H7 (cell line): ENCODE results near the gene BRD3OS. TPM values are rescaled to one million over a fixed set of nuclear protein-coding genes. Genes with fewer than 3 reads are reported as not detected.
A peak's percentile ranks its signal among the peaks of the same experiment; 100 is the strongest.
"Not testable (repeated sequence)": the region's sequence is repeated elsewhere in the genome, so short reads cannot be mapped to it uniquely, and the experiment has no call there.

Experiments
- DNase-seq: peaks from one replicate; pipeline ENCODE4 v3.0.0; 2012
- H3K27me3 ChIP-seq: 2 replicates; pipeline ENCODE4 v1.6.0; 2011; ENCODE audit warnings: mild to moderate bottlenecking, low read length; ENCODE audit not compliant: control insufficient read depth, insufficient read depth
- H3K36me3 ChIP-seq: replicated peaks from 2 replicates; pipeline ENCODE4 v1.5.1; 2011; ENCODE audit warnings: low read length; ENCODE audit not compliant: control insufficient read depth, insufficient read depth
- H3K4me3 ChIP-seq: 2 replicates; pipeline ENCODE4 v1.5.1; 2011; ENCODE audit warnings: low read depth, mild to moderate bottlenecking, control low read depth, low read length, moderate library complexity; ENCODE audit not compliant: insufficient read depth
- total RNA-seq: library from RNA; depleted of rRNA; stranded (reverse); fragments of >200 nt; shearing (Covaris generic); gene quantifications from 2 replicates; pipeline ENCODE4 v1.2.3, GENCODE V29; 2014

Gene BRD3OS
- total RNA-seq, 1 experiment from 2014 or later, result 25.7 TPM

DNA sequence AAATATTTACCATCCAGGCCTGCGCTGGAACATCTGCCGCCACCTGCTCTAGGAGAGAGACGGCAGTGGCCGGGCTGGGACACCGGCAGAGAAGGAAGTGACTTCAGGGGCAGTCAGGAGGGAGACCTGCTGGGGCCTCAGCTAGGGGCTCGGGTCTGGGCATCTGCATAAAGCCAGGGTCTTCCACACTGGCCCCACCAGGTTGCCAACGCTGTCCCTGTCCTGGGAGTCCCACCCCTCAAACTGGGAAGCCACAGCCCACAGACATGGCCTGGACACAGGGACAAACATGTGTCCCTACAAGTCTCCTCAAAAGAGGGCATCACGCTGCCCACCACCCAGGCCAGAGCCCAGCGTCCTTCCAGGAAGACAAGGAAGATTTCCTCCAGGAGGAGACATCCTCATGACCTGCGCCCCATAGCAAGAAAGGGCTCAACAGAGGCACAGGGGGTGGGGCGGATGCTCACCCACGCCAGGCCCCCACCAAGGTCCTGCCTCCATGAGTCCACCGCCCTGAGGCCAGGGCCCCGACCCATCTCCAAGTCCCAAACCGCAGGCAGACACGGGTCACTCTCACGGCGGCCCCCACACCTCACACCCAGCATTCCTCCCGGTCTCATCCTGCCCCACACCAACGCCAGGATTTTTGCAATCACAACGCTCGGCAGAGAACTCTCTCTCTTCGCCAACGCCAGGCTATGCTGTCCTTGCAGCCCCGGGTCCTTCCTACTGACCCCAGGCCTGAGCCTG lies 42.1 kb upstream of the BRD3OS start:
- Histone ChIP-seq H3K27me3 (no peaks in the 10 kb centered on the region), H3K4me3 (no peak overlapping the region), H3K36me3 (no peaks in the 10 kb centered on the region)
- DNase-seq, result peak; percentile 63

DNA sequence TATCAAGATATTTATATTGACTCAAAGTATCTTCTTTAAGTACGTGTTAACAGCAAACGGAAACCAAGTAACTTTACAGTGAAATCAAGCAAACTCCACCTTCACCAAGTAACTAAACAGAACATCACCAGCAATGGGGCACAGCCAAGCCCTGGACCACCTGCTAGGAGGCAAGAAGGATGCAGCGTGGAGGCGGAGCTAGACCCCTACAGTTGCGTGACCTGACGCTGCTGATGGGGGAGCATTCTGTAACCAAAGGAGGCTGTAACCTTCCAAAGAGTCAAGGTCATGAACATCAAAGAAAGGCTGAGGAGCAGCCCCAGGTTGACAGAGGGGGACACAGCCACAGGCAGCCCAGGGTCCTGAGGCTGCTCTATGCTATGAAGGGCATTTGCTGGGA lies 39.2 kb upstream of the BRD3OS start:
- DNase-seq, result peak; percentile 70
- Histone ChIP-seq H3K27me3 (no peaks in the 10 kb centered on the region), H3K4me3 (no peak overlapping the region), H3K36me3 (no peaks in the 10 kb centered on the region)

DNA sequence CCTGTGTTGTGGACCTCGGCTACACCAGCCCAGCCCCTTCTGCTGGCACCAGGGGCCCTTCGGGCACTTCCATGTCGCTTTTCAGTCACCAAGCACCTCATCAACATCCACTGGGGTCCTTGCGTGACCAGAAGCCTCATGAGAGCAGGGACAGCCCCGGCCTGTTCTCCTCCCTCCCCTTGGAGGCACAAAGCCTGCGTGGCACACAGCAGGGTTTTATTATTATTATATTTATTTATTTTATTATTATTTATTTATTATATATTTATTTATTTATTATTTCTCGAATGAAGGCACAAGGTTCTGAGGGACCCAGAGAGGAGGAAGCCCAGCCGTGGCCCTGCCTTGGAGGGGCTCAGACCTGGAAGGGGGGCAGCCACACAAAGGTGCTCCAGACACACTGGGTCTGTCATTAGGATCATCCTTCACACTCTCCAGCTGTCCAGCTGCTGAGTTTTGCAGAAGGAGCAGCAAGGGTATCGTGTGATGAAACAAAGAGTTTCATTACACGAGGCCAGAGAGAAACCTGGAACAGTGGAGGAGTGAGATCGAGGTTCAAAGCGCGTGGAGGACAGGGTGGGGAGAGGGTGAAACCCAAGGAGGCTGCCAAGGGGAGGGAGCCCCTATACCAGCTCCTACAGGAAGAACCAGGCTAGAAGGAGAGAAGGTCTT lies 38.4 kb upstream of the BRD3OS start:
- Histone ChIP-seq H3K36me3 (no peaks in the 10 kb centered on the region), H3K4me3 (no peak overlapping the region), H3K27me3 (no peaks in the 10 kb centered on the region)
- DNase-seq, result no peak

GRCh38 chr9:133987446-133987788 lies 37.9 kb upstream of the BRD3OS start:
- Histone ChIP-seq H3K4me3 (no peak overlapping the region), H3K36me3 (no peaks in the 10 kb centered on the region), H3K27me3 (no peaks in the 10 kb centered on the region)
- DNase-seq, result no peak

- Histone ChIP-seq H3K4me3 (no peak overlapping the region), H3K27me3 (no peaks in the 10 kb centered on the region), H3K36me3 (no peaks in the 10 kb centered on the region)
- no peak for DNase-seq
These were observed 37.2 kb upstream of the BRD3OS start for GRCh38 chr9:133987946-133988665.

GRCh38 chr9:133988771-133989170 lies 36.5 kb upstream of the BRD3OS start:
- DNase-seq, H3K36me3 ChIP-seq, H3K27me3 ChIP-seq, H3K4me3 ChIP-seq: not testable (repeated sequence)

GRCh38 chr9:133989625-133990365 lies 35.5 kb upstream of the BRD3OS start:
- no peak for DNase-seq
- no peak overlapping the region for H3K4me3 ChIP-seq
- H3K27me3 ChIP-seq, result no peaks in the 10 kb centered on the region
- no peaks in the 10 kb centered on the region for H3K36me3 ChIP-seq

- H3K27me3 ChIP-seq, result no peaks in the 10 kb centered on the region
- DNase-seq, result peak; percentile 77
- peak overlapping the region; percentile 90 for H3K4me3 ChIP-seq
- no peaks in the 10 kb centered on the region for H3K36me3 ChIP-seq
These were observed 34.7 kb upstream of the BRD3OS start for GRCh38 chr9:133990366-133991213.

DNA sequence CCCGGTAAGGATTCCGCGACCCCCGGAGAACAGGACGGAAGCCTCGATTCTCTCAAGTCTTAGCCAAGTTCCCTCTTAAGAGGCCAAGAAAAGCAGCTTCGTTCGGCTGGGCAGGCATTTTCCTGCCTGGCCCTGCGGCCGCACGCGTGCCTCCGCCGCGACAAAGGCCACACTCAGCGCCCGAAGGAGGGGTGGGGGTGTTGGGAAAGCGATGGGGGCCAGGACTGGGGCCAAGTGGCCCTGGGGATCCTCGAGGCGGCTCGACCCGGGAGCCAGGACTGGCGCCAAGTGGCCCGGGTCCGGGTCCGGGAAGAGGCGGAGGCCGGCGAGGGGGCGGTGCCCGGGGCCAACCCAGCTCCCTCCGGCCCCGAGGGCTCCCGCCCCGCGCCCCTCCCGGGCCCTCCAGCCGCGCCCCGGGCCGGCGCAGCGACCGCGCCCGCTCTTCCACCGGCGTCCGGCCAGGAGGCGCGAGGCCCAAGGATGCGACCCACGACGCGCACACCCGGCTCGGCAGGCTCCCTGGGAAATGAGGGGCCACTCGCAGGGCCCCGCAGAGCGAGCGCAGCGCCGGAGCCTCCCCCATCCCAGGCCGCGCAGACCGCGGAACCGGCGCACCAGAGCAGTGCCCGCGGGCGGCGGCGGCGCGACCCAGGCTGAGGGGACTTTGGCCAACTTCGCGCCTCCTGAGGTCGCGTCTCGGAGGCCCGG lies 33.9 kb upstream of the BRD3OS start:
- Histone ChIP-seq H3K36me3 (no peaks in the 10 kb centered on the region), H3K27me3 (no peaks in the 10 kb centered on the region), H3K4me3 (peak overlapping the region; percentile 90)
- DNase-seq, result peak; percentile 88

DNA sequence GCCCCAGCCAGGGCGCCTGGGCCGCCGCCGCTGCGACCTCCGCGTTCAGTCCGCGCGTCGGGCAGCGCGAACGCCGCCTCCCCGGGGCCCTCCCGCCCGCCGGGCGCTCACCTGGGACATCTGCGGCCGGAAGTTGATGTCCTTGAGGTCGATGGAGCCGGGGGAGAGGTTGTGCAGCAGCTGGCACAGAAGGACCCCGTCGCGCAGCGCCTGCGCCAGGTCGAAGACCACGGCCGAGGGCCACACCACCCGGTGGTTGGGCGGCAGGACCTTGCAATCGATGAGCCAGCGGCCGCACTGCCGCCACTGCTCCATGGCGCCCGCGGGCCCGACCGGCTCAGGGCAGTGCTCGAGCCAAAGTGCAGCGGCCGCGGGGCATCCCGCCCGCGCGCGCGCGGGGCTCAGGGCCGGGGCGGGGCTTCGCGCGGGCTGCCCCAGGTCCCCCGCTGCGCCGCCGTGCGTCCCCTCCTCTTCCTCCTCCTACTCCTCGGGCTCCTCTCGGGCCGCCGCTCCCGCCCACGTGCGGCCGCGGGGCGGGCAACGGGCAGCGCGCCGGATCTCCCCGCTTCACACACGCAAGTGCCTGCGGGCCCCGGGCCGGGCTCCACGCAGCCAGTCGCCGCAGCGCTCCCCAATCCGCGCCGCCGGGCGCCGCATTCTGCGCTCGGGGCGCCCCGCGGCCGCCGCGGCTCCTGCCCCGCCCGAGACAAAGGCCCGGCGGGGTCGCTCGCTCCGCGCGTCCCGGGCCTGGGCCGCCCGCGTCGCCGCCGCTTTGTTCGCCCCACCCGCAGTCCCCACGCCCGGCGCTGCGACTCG lies 33.1 kb upstream of the BRD3OS start, which contains the start of gene VAV2:
TSS of gene VAV2 (minus strand) at position 361 of the 816 bp plus-strand sequence. CDS start at position 315, 46 bp downstream.
- DNase-seq, result peak; percentile 91
- H3K4me3 ChIP-seq, result peak within 1 kb of the TSS; percentile 90
- no peaks in the 10 kb centered on the region for H3K27me3 ChIP-seq
- no peaks in the 10 kb centered on the region for H3K36me3 ChIP-seq

- Histone ChIP-seq H3K36me3 (no peaks in the 10 kb centered on the region), H3K27me3 (no peaks in the 10 kb centered on the region), H3K4me3 (peak overlapping the region; percentile 90)
- DNase-seq, result peak; percentile 97
These were observed 32.3 kb upstream of the BRD3OS start for GRCh38 chr9:133992780-133993634.

GRCh38 chr9:133993635-133994253 lies 31.5 kb upstream of the BRD3OS start:
- no peaks in the 10 kb centered on the region for H3K27me3 ChIP-seq
- no peaks in the 10 kb centered on the region for H3K36me3 ChIP-seq
- H3K4me3 ChIP-seq, result no peak overlapping the region
- no peak for DNase-seq
